ENCODE results near the gene NNAT. TPM values are rescaled to one million over a fixed set of nuclear protein-coding genes. Genes with fewer than 3 reads are reported as not detected.

Gene NNAT
- total and polyA plus RNA-seq, 2 donors (not counting 1 experiment from before 2014, with no cell fraction given), result not detected

DNA sequence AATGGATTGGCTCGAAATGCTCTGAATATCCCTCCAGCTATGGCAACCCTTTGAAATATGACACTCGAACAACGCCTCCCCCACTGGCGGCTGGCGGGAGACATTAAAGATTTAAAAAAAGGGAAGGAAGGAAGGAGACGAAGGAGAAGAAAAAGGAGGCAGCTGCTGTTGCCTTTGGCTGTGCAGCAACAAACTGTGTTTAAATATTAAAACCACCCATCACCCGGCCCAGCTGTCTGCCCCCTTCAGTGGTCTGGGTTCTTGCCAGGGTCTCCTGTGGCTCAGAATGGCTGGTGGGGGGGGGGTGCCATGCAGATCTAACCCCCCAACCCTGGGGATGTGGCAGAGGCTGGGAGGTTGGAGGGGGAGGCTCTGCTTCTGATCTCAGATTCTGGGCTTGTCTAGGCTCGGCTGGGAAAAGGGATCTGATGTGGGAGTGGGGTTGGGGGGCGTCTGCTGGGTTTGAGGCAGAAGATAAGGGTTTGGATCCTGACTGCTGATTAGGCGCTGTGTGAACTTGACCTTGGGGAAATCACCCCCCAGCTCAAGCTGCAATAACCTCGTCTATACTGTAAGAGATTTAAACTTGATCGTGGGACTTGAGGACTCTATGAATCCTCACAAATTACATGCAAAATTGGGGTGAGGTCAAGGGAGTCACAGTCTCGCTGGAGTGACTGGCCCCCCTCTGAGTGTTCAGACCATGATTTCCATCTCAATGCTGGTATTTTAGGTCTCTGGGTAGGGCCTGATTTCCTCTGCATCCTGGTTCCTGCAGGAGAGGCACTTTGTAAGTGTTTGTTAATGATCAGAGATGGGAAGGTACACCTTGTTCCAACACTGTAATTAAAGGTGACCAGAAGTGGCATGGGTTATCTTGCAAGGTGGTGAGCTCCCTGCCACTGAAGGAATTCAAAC is 46.9 kb downstream of the NNAT start:
- Histone ChIP-seq H3K4me2 (replicated peaks; ENCODE audit: low read depth, low read length, poor library complexity, severe bottlenecking) (no peak overlapping the region), H3K9ac (ENCODE audit: low read length) (no peak overlapping the region), H3K79me2 (ENCODE audit: control insufficient read depth, insufficient read depth, low read length) (no peaks in the 10 kb centered on the region), H3K36me3 (replicated peaks in 1 of 2; ENCODE audit: control extremely low read depth in 1 of 2, control insufficient read depth in 1 of 2, extremely low read depth in 1 of 2, insufficient read depth in 2 of 2, low read length in 1 of 2) (no peaks in the 10 kb centered on the region), H3K4me1 (ENCODE audit: control insufficient read depth in 2 of 2, insufficient read depth in 2 of 2, low read length in 2 of 2) (peaks cover 3 to 5% of the 10 kb centered on the region in 2 donors), H3K27ac (ENCODE audit: low read length in 2 of 2) (no peak overlapping the region), H4K20me1 (ENCODE audit: control insufficient read depth, insufficient read depth, low read length, poor library complexity, severe bottlenecking) (no peaks in the 10 kb centered on the region), H2AFZ (ENCODE audit: insufficient read depth, low read depth, low read length, poor library complexity, severe bottlenecking) (no peak overlapping the region), H3K4me3 (ENCODE audit: control extremely low read depth in 1 of 5, extremely low read depth in 1 of 5, insufficient read depth in 1 of 5, low read depth in 2 of 5, low read length in 4 of 5) (no peak overlapping the region), H3K9me3 (ENCODE audit: control extremely low read depth in 1 of 3, control insufficient read depth in 2 of 3, insufficient read depth in 1 of 3, low read length in 2 of 3) (no peaks in the 10 kb centered on the region), H3K27me3 (replicated peaks in 1 of 4; ENCODE audit: control extremely low read depth in 1 of 4, control insufficient read depth in 3 of 4, insufficient read depth in 4 of 4, low read length in 3 of 4) (peaks cover 0 to 31% (median 10%) of the 10 kb centered on the region in 4 experiments)
- no peak for DNase-seq
- WGBS (ENCODE audit: insufficient coverage), result 22% methylated on average over 2 of the region's 13 CpGs
- TF ChIP-seq EZH2 (IDR thresholded peaks at IDR 0.05; ENCODE audit: borderline replicate concordance, insufficient read depth, low read depth, low read length, poor library complexity, severe bottlenecking) (no peak), CTCF (IDR thresholded peaks at IDR 0.05) (no peak)
- H3K27me3 Mint-ChIP-seq, result peaks cover 35% of the 10 kb centered on the region
- intact Hi-C loops (cut with micrococcal nuclease), result loop anchor here (10.0 kb wide), 1 partner anchor 337 kb away; the partner anchor contains the start of gene VSTM2L
- ChIA-PET POLR2A (no interaction called here), CTCF (interaction anchor here (2.0 to 7.2 kb wide), 3 partner anchors 425 to 654 kb away, joined by 5 to 87 read pairs (median 24); no protein-coding TSS in a partner anchor)
- no peak overlapping the region for H3K27ac Mint-ChIP-seq
- H3K4me3 Mint-ChIP-seq, result no peak overlapping the region
- ATAC-seq (ENCODE audit: low read depth), result no peak
- H3K4me1 Mint-ChIP-seq, result peaks cover 2% of the 10 kb centered on the region
- no peaks in the 10 kb centered on the region for H3K9me3 Mint-ChIP-seq (ENCODE audit: insufficient read depth)

- ChIA-PET CTCF (no interaction called here), POLR2A (no interaction called here)
- H3K4me1 ChIP-seq (ENCODE audit: control insufficient read depth in 2 of 2, insufficient read depth in 2 of 2, low read length in 2 of 2), result no peaks in the 10 kb centered on the region
- H3K4me3 ChIP-seq (ENCODE audit: control extremely low read depth in 1 of 5, extremely low read depth in 1 of 5, insufficient read depth in 1 of 5, low read depth in 2 of 5, low read length in 4 of 5), result no peak overlapping the region
- Mint-ChIP-seq H3K27me3 (peaks cover 31% of the 10 kb centered on the region), H3K9me3 (ENCODE audit: insufficient read depth) (no peaks in the 10 kb centered on the region), H3K4me1 (peaks cover 4% of the 10 kb centered on the region), H3K4me3 (no peak overlapping the region), H3K27ac (no peak overlapping the region)
- DNase-seq (no peak), ATAC-seq (ENCODE audit: low read depth) (no peak)
- no peaks in the 10 kb centered on the region for H3K79me2 ChIP-seq (ENCODE audit: control insufficient read depth, insufficient read depth, low read length)
- no peak overlapping the region for H3K27ac ChIP-seq (ENCODE audit: low read length in 2 of 2)
- H3K36me3 ChIP-seq (replicated peaks in 1 of 2; ENCODE audit: control extremely low read depth in 1 of 2, control insufficient read depth in 1 of 2, extremely low read depth in 1 of 2, insufficient read depth in 2 of 2, low read length in 1 of 2), result no peaks in the 10 kb centered on the region
- intact Hi-C loops (cut with micrococcal nuclease), result loop anchor here (10.0 kb wide), 1 partner anchor 174 kb away; no protein-coding TSS in a partner anchor
- WGBS (ENCODE audit: insufficient coverage), result no CpG with 5 or more reads among the region's 1 CpG
- TF ChIP-seq EZH2 (IDR thresholded peaks at IDR 0.05; ENCODE audit: borderline replicate concordance, insufficient read depth, low read depth, low read length, poor library complexity, severe bottlenecking), result no peak
- TF ChIP-seq CTCF (IDR thresholded peaks at IDR 0.05), result no peak
- H3K9ac ChIP-seq (ENCODE audit: low read length), result no peak overlapping the region
- H3K4me2 ChIP-seq (replicated peaks; ENCODE audit: low read depth, low read length, poor library complexity, severe bottlenecking), result no peak overlapping the region
- no peaks in the 10 kb centered on the region for H3K9me3 ChIP-seq (ENCODE audit: control extremely low read depth in 1 of 3, control insufficient read depth in 2 of 3, insufficient read depth in 1 of 3, low read length in 2 of 3)
- peaks cover 0 to 14% (median 0%) of the 10 kb centered on the region in 4 experiments for H3K27me3 ChIP-seq (replicated peaks in 1 of 4; ENCODE audit: control extremely low read depth in 1 of 4, control insufficient read depth in 3 of 4, insufficient read depth in 4 of 4, low read length in 3 of 4)
- no peak overlapping the region for H2AFZ ChIP-seq (ENCODE audit: insufficient read depth, low read depth, low read length, poor library complexity, severe bottlenecking)
- H4K20me1 ChIP-seq (ENCODE audit: control insufficient read depth, insufficient read depth, low read length, poor library complexity, severe bottlenecking), result no peaks in the 10 kb centered on the region
These were observed 49.4 kb downstream of the NNAT start for GRCh38 chr20:37570419-37570818.

Data from B cell (primary cell).